HG02970 (cell line): Measurements from ENCODE around the gene RBM19.
"Not testable (repeated sequence)": the region's sequence is repeated elsewhere in the genome, so short reads cannot be mapped to it uniquely, and the experiment has no call there.

Experiments
- ATAC-seq: cut with Tn5 transposase; IDR thresholded peaks from one replicate; pipeline ENCODE4 v1.9.1; 2021; ENCODE audit warnings: mild to moderate bottlenecking, moderate library complexity, moderate number of reproducible peaks; ENCODE audit not compliant: unreplicated experiment, low FRiP score

The RBM19 gene

GRCh38 chr12:113815031-113815430 is 151.1 kb downstream of the RBM19 start:
- ATAC-seq, result no peak

DNA sequence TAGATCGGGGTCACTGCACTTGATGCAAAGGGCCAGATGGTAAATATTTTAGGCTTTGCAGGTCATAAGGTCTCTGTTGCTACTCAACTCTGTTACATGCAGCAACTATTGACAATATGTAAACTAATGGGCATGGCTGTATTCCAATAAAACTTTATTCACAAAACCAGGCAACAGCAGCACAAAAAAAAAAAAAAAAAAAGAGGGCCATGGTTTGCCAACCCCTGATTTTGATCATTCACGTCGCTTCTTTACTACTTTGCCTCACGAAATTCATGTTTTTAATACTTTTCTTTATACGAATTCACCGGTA is 152.9 kb downstream of the RBM19 start:
- no peak for ATAC-seq

DNA sequence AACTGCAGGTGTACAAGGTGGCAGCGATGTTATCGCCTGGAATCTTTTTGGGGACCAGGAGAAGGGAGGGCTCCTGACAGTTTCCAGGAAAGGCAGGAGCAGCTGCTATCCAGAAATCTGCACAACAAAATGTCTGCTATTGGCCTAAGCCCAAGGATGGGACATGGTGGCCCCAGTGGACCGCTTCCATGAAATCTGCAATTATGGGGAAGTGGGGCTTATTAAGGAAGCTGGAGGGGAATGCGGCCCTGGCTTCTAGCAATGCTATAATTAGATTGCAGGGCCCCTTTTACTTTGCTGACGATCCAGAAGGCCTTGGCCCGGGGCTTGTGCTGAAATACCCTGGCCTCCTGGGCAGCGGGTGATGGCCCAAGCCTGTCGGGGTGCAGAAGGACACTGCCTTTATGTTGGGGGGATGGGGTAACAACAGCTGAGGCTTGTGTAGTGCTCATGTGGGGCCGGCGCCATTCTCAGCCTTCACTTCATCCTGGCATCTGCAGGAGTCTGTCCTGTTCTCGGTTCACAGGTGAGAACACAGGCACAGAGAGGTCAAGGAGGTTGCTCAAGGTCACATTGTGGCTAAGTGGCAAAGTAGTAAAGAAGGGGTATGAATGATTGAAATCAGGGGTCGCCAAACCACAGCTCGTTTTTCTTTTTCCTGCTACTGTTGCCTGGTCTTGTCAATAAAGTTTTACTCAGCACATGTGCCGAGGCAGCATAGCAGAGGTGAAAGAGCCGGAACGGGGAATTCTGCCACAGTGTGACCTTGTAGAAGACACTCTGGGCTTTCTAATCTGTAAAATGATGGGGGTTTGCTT is 153.5 kb downstream of the RBM19 start:
- no peak for ATAC-seq

DNA sequence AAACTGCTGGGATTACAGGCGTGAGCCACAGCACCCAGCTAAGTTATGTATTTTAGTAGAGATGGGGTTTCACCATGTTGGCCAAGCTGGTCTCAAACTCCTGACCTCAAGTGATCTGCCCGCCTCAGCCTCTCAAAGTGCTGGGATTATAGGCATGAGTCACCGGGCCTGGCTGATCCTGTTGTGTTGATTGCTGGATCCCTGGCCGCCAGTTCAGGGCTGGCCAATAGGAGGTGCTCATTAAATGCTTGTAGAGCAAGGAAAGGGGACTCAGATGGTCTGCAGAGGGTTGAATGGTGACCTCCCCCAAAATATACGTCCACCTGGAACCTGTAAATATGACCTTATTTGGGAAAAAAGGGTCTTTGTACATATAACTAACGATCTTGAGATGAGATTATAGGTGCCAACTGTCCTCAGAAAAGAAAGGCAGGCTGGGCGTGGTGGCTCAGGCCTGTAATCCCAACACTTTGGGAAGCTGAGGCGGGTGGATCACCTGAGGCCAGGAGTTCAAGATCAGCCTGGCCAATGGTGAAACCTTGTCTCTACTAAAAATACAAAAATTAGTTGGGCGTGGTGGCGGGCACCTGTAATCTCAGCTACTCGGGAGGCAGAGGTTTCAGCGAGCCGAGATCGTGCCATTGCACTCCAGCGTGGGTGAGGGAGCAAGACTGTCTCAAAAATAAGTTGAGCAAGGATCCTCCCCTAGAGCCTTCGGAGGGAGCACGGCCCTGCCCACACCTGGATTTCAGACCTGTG is 156.5 kb downstream of the RBM19 start:
- not testable (repeated sequence) for ATAC-seq

DNA sequence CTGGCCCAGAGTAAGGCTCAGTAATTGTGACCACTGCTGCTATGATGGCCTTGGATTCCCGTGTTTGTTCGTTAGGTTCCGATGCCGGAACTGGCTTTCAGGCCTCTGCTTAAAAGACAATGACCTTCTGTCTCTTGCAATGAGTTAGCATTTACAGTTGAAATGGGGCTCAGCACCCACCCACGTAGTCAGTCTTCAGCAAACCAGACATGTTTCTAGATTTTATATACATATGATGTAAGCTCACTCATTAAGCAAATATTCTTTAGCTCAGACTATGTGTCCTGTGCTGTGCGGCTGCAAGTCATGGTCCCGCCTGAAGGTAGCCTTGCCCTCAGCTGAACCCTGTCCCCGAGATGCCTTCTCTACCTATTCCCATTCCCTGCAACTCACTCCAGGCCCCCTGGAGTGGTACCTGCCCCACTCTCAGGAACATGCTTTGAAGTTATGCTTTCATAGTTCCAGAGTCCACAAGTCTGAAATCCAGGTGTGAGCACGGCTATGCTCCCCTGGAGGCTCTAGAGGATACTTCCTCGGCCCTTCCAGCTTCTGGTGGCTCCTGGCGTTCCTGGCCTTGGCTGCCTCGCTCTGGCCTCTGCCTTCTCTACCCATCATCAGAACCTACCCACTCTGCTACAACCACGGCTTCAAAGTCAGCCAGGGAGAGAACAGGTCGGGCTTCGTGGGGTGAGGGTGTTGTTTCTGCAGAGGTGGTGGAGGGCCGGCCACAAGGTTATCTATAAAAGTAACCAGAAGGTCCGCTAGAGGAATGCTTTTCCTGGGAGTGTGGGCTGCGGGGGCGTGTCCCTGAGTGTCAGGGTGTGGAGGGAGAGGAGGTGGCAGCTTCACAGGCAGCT is 157.8 kb downstream of the RBM19 start:
- no peak for ATAC-seq

- ATAC-seq, result no peak
Measured at GRCh38 chr12:113805673-113806072, 160.5 kb downstream of the RBM19 start.

DNA sequence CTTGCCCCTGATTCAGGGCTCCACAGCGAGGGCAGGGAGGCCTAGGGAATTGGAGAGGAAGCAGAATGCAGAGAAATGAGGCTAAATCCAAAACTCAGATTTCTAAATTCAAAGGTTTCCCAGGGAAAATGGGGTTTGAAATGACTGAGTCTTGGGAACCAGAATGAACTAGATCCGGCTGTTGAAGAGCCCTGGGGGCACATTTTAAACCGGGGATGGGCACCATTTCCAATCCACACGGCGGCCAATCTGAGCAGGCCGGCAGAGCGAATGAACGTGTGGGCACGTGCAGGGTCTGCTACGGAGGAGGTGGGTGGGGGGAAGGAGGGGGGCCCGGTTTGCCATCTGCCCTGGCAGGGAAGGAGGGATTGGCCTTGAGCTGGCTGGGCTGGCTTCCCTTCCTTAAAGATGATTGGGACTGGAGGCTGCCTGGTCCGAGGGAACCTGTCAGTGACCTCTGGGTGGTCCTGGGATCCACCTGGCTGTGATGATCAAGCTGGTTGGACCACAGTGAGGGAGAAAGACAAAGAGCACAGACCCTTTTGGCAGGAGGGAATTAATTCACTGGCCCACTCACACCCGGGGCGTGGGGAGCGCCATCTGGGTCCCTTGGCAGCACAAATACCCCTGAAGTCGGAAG is 161.0 kb downstream of the RBM19 start:
- ATAC-seq, result no peak

- ATAC-seq, result no peak
Measured at GRCh38 chr12:113803759-113804140, 162.4 kb downstream of the RBM19 start.

- no peak for ATAC-seq
Measured at GRCh38 chr12:113802966-113803758, 163.0 kb downstream of the RBM19 start.

GRCh38 chr12:113802000-113802749 is 163.9 kb downstream of the RBM19 start:
- ATAC-seq, result no peak

GRCh38 chr12:113800201-113800600 is 165.9 kb downstream of the RBM19 start:
- no peak for ATAC-seq

DNA sequence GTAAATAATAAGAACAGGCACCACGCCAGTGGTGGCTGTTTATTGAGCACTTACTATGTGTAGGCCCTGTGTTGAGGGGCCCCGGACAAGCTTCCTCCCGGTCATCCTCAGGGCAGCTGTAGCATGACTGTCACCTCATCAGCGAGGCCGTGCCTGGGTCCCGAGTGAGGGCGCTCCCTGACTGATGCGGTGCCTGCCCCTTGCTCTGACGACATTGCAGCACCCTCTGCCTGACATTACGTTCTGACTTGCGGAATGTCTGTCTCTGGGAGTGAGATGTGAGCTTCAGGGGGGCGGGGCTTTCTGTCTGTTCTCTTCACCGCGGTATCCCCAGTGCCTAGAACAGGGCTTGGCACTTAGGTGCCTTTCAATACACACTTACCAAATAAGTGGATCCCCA is 167.6 kb downstream of the RBM19 start:
- ATAC-seq, result no peak

DNA sequence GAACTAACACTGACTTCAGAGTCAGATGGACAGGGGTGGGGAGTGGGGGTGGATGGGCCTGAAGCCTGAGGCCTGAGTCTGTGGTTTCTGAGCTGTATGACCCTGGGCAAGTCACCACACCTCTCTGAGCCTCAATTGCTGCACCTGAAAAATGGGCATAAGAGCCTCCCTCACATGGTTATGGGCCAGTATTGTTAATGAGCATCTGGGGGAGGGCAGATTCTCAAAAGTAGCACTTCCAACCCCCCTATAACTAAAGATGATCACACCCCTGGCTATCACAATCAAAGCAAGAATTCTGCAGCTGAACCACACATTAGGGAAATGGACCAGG is 168.6 kb downstream of the RBM19 start:
- ATAC-seq, result no peak

- ATAC-seq, result no peak
Measured at GRCh38 chr12:113796852-113797534, 169.1 kb downstream of the RBM19 start.

DNA sequence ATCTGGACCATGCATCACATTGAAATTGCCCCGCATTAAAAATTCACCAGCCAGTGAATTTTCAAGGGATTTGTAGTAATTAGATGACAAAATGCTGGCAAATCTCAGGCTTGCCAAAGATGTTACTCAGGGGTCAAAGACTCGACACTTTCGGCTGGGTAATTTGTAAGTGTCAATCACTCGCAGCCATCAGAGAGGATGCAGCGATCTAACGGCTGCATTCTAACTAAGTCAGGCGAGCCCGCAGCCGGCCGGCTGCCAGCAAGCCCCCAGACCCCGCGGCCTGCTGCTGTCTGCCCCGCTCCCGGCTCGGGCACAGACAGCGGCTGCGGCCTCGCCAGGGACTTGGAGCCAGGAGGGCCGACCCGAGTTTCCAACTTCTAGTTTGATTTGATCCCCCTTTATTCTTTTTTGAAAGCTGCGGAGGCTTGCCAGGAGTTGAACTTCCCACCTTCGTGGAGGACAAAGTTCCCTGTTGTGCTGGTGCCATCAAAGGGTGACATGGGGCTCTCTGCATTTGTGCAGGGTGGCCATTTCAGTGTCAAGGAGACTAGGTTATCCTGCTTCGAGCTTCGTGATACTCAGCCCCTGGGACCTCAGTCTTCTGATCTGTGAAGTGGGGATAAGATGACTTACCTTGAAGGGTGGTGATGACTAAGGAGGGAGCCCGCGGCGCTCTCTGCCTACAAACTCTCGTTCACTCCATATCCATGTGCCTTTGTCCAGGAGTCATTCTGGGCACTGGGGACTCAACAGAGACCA is 169.9 kb downstream of the RBM19 start:
- ATAC-seq, result no peak

GRCh38 chr12:113795445-113795844 is 170.7 kb downstream of the RBM19 start:
- no peak for ATAC-seq

DNA sequence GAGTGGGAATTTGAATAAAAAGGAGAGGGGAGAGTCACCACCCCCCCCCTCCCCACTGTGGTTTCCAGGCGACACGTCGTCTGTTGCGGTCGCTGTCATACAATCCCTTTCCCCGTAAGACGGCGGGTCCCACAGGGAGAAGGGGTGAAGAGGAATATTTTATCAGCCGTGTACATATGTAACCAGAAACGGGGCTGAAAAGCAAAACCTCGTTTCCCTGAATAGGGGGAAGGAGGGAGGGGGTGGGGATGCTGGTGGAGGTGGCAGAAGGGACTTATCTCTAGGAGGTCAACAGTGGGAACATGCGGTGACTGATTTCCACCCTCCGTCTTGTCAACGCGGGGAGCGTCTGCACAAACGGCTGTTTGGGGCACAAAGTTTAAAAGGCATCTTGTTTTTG is 171.4 kb downstream of the RBM19 start:
- no peak for ATAC-seq

DNA sequence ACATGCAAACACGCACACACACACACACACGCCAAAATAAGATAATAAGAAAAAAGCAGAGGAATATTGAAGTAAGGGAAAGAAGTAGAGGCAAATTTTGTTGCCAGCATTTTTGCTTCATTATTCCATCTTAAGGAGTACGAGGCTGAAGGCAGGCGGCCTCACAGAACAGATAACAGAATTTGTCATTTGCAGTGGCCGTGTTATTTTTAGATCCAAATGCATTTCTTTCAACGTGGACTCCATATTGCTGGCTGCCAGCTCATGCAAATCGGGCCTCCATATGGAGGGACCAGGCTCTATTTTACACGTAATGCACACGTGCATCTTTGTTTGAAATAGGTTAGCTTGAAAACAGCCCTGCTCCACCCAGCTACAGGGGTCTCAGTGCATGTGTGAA is 172.9 kb downstream of the RBM19 start:
- ATAC-seq, result no peak
